K562 (cell line): ENCODE data around the gene SEMA3C. TPM values are rescaled to one million over a fixed set of nuclear protein-coding genes. Genes with fewer than 3 reads are reported as not detected.

Experiments
- ATAC-seq: fragments of 200-7000 bp; cut with Tn5 transposase; 3 replicates; pipeline ENCODE4 v1.9.1; 2020; ENCODE audit warnings: moderate library complexity
- BruUV-seq: library from RNA; stranded (reverse); fragments of 400-500 nt; replicated peaks from 2 replicates; lab custom pipeline; 2021; lab: Mats Ljungman, UMichigan
- CTCF ChIA-PET: fragments of 300-600 bp; formaldehyde crosslinking; extraction: SDS; loops from one replicate; lab custom pipeline; 2021; ENCODE audit warnings: low intra/inter-chr PET ratio; lab: Yijun Ruan, JAX
- POLR2A ChIA-PET: fragments of 300-600, 350-650 bp; sonication (Branson Sonifier 250); formaldehyde crosslinking; extraction: SDS; loops from one replicate; lab custom pipeline; 2021; ENCODE audit warnings: antibody characterized with exemption, inconsistent platforms; lab: Yijun Ruan, JAX
- DNase-seq, 4 experiments: peaks; one replicate each; pipeline versions ENCODE4 v3.0.0 to v3.0.0-alpha.2; 2011 to 2018; ENCODE audit warnings: low spot score in 3 of 4, mixed read lengths in 3 of 4; ENCODE audit errors: extremely low read depth in 1 of 4
- FAIRE-seq: peaks from 2 replicates; lab custom pipeline; 2011; peaks lifted over from hg19 to GRCh38; lab: Jason Lieb, UNC
- H2AFZ ChIP-seq: 2 replicates; pipeline ENCODE4 v1.6.0; 2011; ENCODE audit warnings: low read depth, low read length, control low read depth, inconsistent platforms
- H3K27ac ChIP-seq: fragments of 200-600 bp; 3 replicates; pipeline ENCODE4 v1.8.0; 2011; ENCODE audit warnings: low read depth, mild to moderate bottlenecking, control low read depth, inconsistent platforms, low read length, moderate library complexity, mixed read lengths; ENCODE audit errors: extremely low read depth
- H3K27me3 ChIP-seq, 2 experiments: fragments of 300-600 bp in 1 of 2; 2 replicates in 1 of 2; 3 replicates in 1 of 2; pipeline versions ENCODE4 v1.6.0 to v1.8.0; 2011; ENCODE audit warnings: inconsistent platforms in 2 of 2, low read length in 2 of 2, mild to moderate bottlenecking in 1 of 2, mixed read lengths in 1 of 2, moderate library complexity in 1 of 2; ENCODE audit not compliant: control insufficient read depth in 2 of 2, insufficient read depth in 2 of 2
- H3K36me3 ChIP-seq: fragments of 300-600 bp; 3 replicates; pipeline ENCODE4 v1.8.0; 2011; ENCODE audit warnings: mild to moderate bottlenecking, low read length, inconsistent platforms; ENCODE audit not compliant: control insufficient read depth, insufficient read depth
- H3K4me1 ChIP-seq, 2 experiments: fragments of 200-600 bp in 1 of 2; replicated peaks in 1 of 2; 2 replicates in 1 of 2; 3 replicates in 1 of 2; pipeline versions ENCODE4 v1.5.1 to v1.8.0; 2011; ENCODE audit warnings: inconsistent platforms in 2 of 2, low read length in 2 of 2, mild to moderate bottlenecking in 1 of 2, mixed read lengths in 1 of 2, moderate library complexity in 1 of 2; ENCODE audit not compliant: control insufficient read depth in 2 of 2, insufficient read depth in 2 of 2
- H3K4me2 ChIP-seq: 2 replicates; pipeline ENCODE4 v1.6.1; 2011; ENCODE audit warnings: low read length, control low read depth, inconsistent platforms, mixed read lengths; ENCODE audit not compliant: insufficient read depth
- H3K4me3 ChIP-seq: fragments of 200-600 bp; sonication (generic), shearing (Covaris generic); 2 replicates; pipeline ENCODE4 v1.5.1; 2016; ENCODE audit warnings: control low read depth, inconsistent platforms
- H3K79me2 ChIP-seq: fragments of 200-600 bp; 3 replicates; pipeline ENCODE4 v1.8.0; 2011; ENCODE audit warnings: low read length, inconsistent platforms; ENCODE audit not compliant: control insufficient read depth, insufficient read depth
- H3K9ac ChIP-seq, 2 experiments: 2 replicates each; pipeline versions ENCODE4 v1.6.0 to v1.6.1; 2011; ENCODE audit warnings: low read depth in 2 of 2, low read length in 2 of 2, control low read depth in 1 of 2, inconsistent platforms in 1 of 2, mild to moderate bottlenecking in 1 of 2, mixed read lengths in 1 of 2; ENCODE audit not compliant: insufficient read depth in 1 of 2
- H3K9me1 ChIP-seq: one replicate; pipeline ENCODE4 v1.6.0; 2011; ENCODE audit warnings: inconsistent platforms, mild to moderate bottlenecking, low read length, moderate library complexity; ENCODE audit not compliant: control insufficient read depth, insufficient read depth
- H3K9me3 ChIP-seq: replicated peaks from 2 replicates; pipeline ENCODE4 v1.5.1; 2011; ENCODE audit warnings: low read depth, low read length, inconsistent platforms; ENCODE audit not compliant: control insufficient read depth, insufficient read depth
- H4K20me1 ChIP-seq: replicated peaks from 2 replicates; pipeline ENCODE4 v1.6.1; 2011; ENCODE audit warnings: low read length, inconsistent platforms, mixed read lengths; ENCODE audit not compliant: control insufficient read depth, insufficient read depth
- ATF3 ChIP-seq, 2 experiments: fragments of 450-650 bp in 1 of 2; sonication (generic) in 1 of 2; formaldehyde crosslinking in 1 of 2; IDR thresholded peaks in 1 of 2; conservative IDR thresholded peaks in 1 of 2; 2 replicates each; pipeline versions ENCODE4 v1.6.1 to v1.8.1; 2016 to 2023; ENCODE audit warnings: mild to moderate bottlenecking in 2 of 2, moderate library complexity in 2 of 2, inconsistent platforms in 1 of 2, missing genetic modification reagents in 1 of 2
- BRD4 ChIP-seq: fragments of 200-600 bp; sonication (generic); IDR thresholded peaks from 2 replicates; pipeline ENCODE4 v1.6.1; 2017; ENCODE audit warnings: inconsistent platforms
- HDAC6 ChIP-seq: IDR thresholded peaks from 2 replicates; pipeline ENCODE4 v1.6.1; 2012; ENCODE audit warnings: low read depth, mild to moderate bottlenecking, control low read depth, inconsistent platforms, low read length, moderate library complexity
- HMG20B ChIP-seq: fragments of 250-450 bp; sonication (Bioruptor Pico); IDR thresholded peaks from 2 replicates; pipeline ENCODE4 v1.5.0; 2021; ENCODE audit warnings: mild to moderate bottlenecking
- HMGN3 ChIP-seq: IDR thresholded peaks from 2 replicates; pipeline ENCODE4 v1.6.1; 2011; ENCODE audit warnings: borderline replicate concordance, low read depth, mild to moderate bottlenecking, mixed read lengths, low read length; ENCODE audit not compliant: insufficient read length; ENCODE audit errors: extremely low read depth
- PKNOX1 ChIP-seq: fragments of 450-650 bp; IDR thresholded peaks from 2 replicates; pipeline ENCODE4 v1.6.1; 2016
- PRMT5 ChIP-seq: sonication (generic); formaldehyde crosslinking; IDR thresholded peaks from 2 replicates; pipeline ENCODE4 v1.5.0; 2020; ENCODE audit warnings: missing genetic modification reagents
- RBM14 ChIP-seq: fragments of 200-400 bp; formaldehyde crosslinking; IDR thresholded peaks from 2 replicates; pipeline ENCODE4 v1.6.1; 2018; ENCODE audit warnings: low read depth, mild to moderate bottlenecking, low read length, moderate library complexity, borderline replicate concordance; ENCODE audit not compliant: insufficient read depth
- SETDB1 ChIP-seq: IDR thresholded peaks from one replicate; pipeline ENCODE4 v1.6.1; 2012; ENCODE audit warnings: low read length, control low read depth, inconsistent platforms
- SNAPC5 ChIP-seq: fragments of 250-450 bp; sonication (Bioruptor Pico); IDR thresholded peaks from 2 replicates; pipeline ENCODE4 v1.8.0; 2021; ENCODE audit warnings: moderate library complexity, mild to moderate bottlenecking, inconsistent platforms
- TRIM24 ChIP-seq, 2 experiments: fragments of 450-650 bp; IDR thresholded peaks; 2 replicates each; pipeline ENCODE4 v1.6.1; 2016
- ZBTB1 ChIP-seq: sonication (generic); formaldehyde crosslinking; IDR thresholded peaks from 2 replicates; pipeline ENCODE4 v1.8.1; 2023; ENCODE audit warnings: missing genetic modification reagents, low read depth, mild to moderate bottlenecking, borderline replicate concordance
- ZBTB26 ChIP-seq: fragments of 450-650 bp; formaldehyde crosslinking; IDR thresholded peaks from 2 replicates; pipeline ENCODE4 v1.4.0; 2022; ENCODE audit warnings: missing genetic modification characterization
- ZFP30 ChIP-seq: fragments of 250-450 bp; sonication (Bioruptor Pico); IDR thresholded peaks from 2 replicates; pipeline ENCODE4 v1.8.0; 2022; ENCODE audit warnings: moderate library complexity, mild to moderate bottlenecking, inconsistent platforms, borderline replicate concordance
- ZFP36 ChIP-seq: fragments of 150-350 bp; IDR thresholded peaks from 2 replicates; pipeline ENCODE4 v1.6.1; 2018; ENCODE audit warnings: low read length, low read depth; ENCODE audit not compliant: partially characterized antibody
- ZNF197 ChIP-seq: fragments of 200-800 bp; sonication (Bioruptor generic); IDR thresholded peaks from 2 replicates; pipeline ENCODE4 v1.6.1; 2016; ENCODE audit warnings: low read depth, missing genetic modification characterization, missing compliant biosample characterization
- ZNF3 ChIP-seq: fragments of 250-450 bp; sonication (Bioruptor Pico); IDR thresholded peaks from 2 replicates; pipeline ENCODE4 v1.5.0; 2021; ENCODE audit warnings: mild to moderate bottlenecking, moderate library complexity
- ZNF695 ChIP-seq: fragments of 450-650 bp; formaldehyde crosslinking; IDR thresholded peaks from 2 replicates; pipeline ENCODE4 v1.4.0; 2020; ENCODE audit warnings: mild to moderate bottlenecking, moderate library complexity
- WGBS: fragments of 100-300 bp; shearing (Covaris generic); methylation state at CpG from one replicate; pipeline ENCODE4 v1.1.6; 2016; ENCODE audit warnings: low coverage, mixed read lengths; ENCODE audit not compliant: insufficient coverage; ENCODE audit errors: missing lambda C conversion rate; 5-methylcytosine and 5-hydroxymethylcytosine counted together
- in situ Hi-C: fragments of 300-500 bp; cut with MboI; formaldehyde crosslinking; loops from 4 replicates; pipeline ENCODE4 v1.15.0; 2018; ENCODE audit warnings: inconsistent platforms, mixed read lengths
- intact Hi-C: fragments of 100-400 bp; cut with micrococcal nuclease; formaldehyde crosslinking; loops from 2 replicates; pipeline ENCODE4 v1.14.2; 2022
- polyA plus RNA-seq, 8 experiments: library from polyadenylated mRNA; depleted of rRNA in 4 of 8; stranded (reverse) in 5 of 8; unstranded in 3 of 8; fragments of >200 nt; fragmentation: Nextera tagmentation in 2 of 8; fragmentation: Illumina TruSeq in 1 of 8; extraction: Ambion mirVana in 2 of 8; extraction: Trizol in 1 of 8; gene quantifications; 2 replicates each; pipeline versions ENCODE4 v1.2.1 to v1.2.3, GENCODE V29; 2011 to 2014; ENCODE audit warnings: inconsistent platforms in 1 of 8, missing spikeins in 1 of 8
- total RNA-seq, 7 experiments: library from RNA; depleted of rRNA in 6 of 7; stranded (reverse); fragments of >200 nt in 6 of 7; fragmentation: Illumina TruSeq in 2 of 7; extraction: Trizol in 2 of 7; gene quantifications; 2 replicates each; pipeline versions ENCODE4 v1.2.1 to v1.2.3, GENCODE V29; 2011 to 2021; ENCODE audit warnings: low replicate concordance in 1 of 7

Gene SEMA3C
- total and polyA plus RNA-seq, 9 of the 15 experiments (the other 6 are each of a cell fraction or from before 2014, with no cell fraction given) = 0.04 to 0.36 (median 0.12) TPM; not detected in 3

- peaks cover 3% of the 10 kb centered on the region; the same call in 1 of the 2 replicates for H3K9me3 ChIP-seq
- ChIA-PET POLR2A (no interaction called here), CTCF (no interaction called here)
- ATAC-seq (no peak), DNase-seq (no peak), FAIRE-seq (no peak)
- no peaks in the 10 kb centered on the region for H3K4me1 ChIP-seq
- 0% methylated on average over 2 of the region's 2 CpGs for WGBS
- no peak overlapping the region for H3K9ac ChIP-seq
- no peaks in the 10 kb centered on the region for H3K79me2 ChIP-seq
- no peaks in the 10 kb centered on the region for H3K9me1 ChIP-seq
- no peak overlapping the region for H3K27ac ChIP-seq
- H3K27me3 ChIP-seq = no peaks in the 10 kb centered on the region
- in situ Hi-C loops = no loop called here
- intact Hi-C loops = no loop called here
- TF ChIP-seq ZNF197 (CRISPR knock-in tag) (no peak), ZBTB1 (CRISPR knock-in tag) (no peak), HDAC6 (no peak), ZNF3 (CRISPR knock-in tag) (no peak), ZNF695 (no peak), SETDB1 (no peak), PKNOX1 (no peak), HMG20B (CRISPR knock-in tag) (no peak), RBM14 (no peak), BRD4 (no peak), ZFP30 (CRISPR knock-in tag) (no peak), ATF3 (IDR thresholded peaks at IDR 0.05) (no peak), ATF3 (CRISPR knock-in tag; conservative IDR thresholded peaks at IDR 0.05) (no peak), ZFP36 (no peak), ZBTB26 (CRISPR knock-in tag) (no peak), SNAPC5 (CRISPR knock-in tag) (no peak), PRMT5 (CRISPR knock-in tag) (no peak), TRIM24 (IDR thresholded peaks at IDR 0.05) (no peak), HMGN3 (no peak)
- no peak overlapping the region for H3K4me2 ChIP-seq
- H3K4me3 ChIP-seq = no peak overlapping the region
- H4K20me1 ChIP-seq = no peaks in the 10 kb centered on the region
- no peaks in the 10 kb centered on the region for H3K36me3 ChIP-seq
- no peak overlapping the region for H2AFZ ChIP-seq
- BruUV-seq = no TSS peak
These were observed 102.0 kb downstream of the SEMA3C start for GRCh38 chr7:80816806-80817205.
